UCSD-AML1 (cell line): ENCODE results near the gene FDX2.

ENCODE experiments used
- DNase-seq: peaks from one replicate; lab custom pipeline; 2025; ENCODE audit not compliant: unreplicated experiment; lab: John Stamatoyannopoulos, UW

FDX2 gene

DNA sequence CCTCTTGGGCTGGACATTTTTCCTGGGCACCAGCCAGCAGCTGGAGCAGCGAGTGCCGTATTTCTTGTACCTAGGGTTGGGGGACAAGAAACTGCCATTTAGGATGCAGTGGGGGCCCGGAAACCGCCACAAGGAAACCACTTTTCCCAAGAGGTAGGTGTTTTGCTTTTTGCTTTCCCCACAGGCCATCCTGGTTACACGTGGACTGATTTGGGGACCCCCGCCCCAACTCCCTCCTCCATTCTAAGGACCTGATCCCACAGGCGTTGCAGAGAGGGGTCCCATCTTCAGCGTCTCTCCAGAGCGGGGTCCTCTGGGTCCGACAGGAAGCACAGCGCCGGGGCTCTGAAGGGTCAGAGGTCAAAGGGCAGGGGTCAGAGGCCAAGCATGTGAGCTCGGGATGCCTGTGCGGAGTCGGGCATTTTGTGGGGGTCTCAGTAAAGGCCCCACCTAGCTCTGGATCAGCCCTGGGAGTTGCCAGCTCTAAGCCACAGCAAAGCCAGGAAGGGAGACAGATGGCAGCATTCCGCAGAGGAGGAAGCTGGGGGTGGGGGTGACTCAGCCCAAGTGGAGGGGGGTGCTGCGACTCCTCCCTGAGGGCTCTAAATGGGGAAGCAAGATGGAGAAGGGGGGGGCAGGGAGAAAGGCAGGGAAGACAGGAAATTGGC, 10.5 kb downstream of the FDX2 start:
- DNase-seq: peak; percentile 75

GRCh38 chr19:10299545-10300458, 16.0 kb downstream of the FDX2 start:
- peak; percentile 78 for DNase-seq

GRCh38 chr19:10295847-10296591, 19.8 kb downstream of the FDX2 start:
- DNase-seq: no peak

GRCh38 chr19:10295305-10295846, 20.4 kb downstream of the FDX2 start:
- DNase-seq: no peak

- DNase-seq: no peak
These were observed 21.5 kb downstream of the FDX2 start for GRCh38 chr19:10294368-10294697.

- DNase-seq: no peak
These were observed 22.0 kb downstream of the FDX2 start for GRCh38 chr19:10293637-10294367.

- DNase-seq: no peak
These were observed 22.8 kb downstream of the FDX2 start for GRCh38 chr19:10292789-10293636.

- DNase-seq: no peak
These were observed 23.5 kb downstream of the FDX2 start for GRCh38 chr19:10292206-10292788.

DNA sequence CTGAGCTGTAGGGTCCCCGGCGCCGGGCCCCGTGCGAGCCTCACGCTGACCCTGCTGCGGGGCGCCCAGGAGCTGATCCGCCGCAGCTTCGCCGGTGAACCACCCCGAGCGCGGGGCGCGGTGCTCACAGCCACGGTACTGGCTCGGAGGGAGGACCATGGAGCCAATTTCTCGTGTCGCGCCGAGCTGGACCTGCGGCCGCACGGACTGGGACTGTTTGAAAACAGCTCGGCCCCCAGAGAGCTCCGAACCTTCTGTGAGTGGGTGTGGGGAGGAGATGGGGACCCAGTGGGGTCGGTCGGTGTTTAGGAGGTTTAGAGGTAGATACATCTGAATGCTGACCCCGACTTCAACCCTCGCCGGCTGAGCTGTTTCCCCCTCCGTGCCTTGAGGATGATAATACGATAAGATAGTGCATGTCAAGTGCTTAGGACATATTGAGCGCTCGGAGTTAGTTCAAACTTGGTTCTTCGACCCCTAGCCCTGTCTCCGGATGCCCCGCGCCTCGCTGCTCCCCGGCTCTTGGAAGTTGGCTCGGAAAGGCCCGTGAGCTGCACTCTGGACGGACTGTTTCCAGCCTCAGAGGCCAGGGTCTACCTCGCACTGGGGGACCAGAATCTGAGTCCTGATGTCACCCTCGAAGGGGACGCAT, 24.1 kb downstream of the FDX2 start:
- no peak for DNase-seq

DNA sequence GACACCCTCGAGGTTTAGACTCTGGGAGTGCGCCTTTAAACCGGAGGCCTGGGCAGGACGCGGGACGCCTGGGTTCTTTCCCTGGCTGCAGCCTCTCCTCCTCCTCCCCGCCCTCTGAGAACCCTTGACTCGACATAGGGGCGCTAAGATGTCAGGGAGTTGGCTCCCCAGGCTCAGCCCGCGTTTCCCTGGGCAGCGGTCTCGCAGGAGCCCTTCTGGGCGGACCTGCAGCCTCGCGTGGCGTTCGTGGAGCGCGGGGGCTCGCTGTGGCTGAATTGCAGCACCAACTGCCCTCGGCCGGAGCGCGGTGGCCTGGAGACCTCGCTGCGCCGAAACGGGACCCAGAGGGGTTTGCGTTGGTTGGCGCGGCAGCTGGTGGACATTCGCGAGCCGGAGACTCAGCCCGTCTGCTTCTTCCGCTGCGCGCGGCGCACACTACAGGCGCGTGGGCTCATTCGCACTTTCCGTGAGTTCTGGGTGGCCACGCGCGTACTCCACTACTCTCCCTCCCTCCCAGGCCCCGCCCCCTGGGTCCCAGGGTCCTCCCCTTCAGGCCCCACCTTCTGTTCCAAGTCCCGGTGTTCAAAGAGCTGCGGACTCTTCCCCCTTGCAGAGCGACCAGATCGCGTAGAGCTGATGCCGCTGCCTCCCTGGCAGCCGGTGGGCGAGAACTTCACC, 24.8 kb downstream of the FDX2 start:
- DNase-seq: peak; percentile 80

- peak; percentile 52 for DNase-seq
These were observed 25.4 kb downstream of the FDX2 start for GRCh38 chr19:10290357-10290875.

- DNase-seq: no peak
These were observed 25.9 kb downstream of the FDX2 start, which contains the start of gene ICAM5 for GRCh38 chr19:10289836-10290356. Gene ICAM5 (plus strand): TSS chr19:10289952. CDS start chr19:10290044, 92 bp downstream.

DNA sequence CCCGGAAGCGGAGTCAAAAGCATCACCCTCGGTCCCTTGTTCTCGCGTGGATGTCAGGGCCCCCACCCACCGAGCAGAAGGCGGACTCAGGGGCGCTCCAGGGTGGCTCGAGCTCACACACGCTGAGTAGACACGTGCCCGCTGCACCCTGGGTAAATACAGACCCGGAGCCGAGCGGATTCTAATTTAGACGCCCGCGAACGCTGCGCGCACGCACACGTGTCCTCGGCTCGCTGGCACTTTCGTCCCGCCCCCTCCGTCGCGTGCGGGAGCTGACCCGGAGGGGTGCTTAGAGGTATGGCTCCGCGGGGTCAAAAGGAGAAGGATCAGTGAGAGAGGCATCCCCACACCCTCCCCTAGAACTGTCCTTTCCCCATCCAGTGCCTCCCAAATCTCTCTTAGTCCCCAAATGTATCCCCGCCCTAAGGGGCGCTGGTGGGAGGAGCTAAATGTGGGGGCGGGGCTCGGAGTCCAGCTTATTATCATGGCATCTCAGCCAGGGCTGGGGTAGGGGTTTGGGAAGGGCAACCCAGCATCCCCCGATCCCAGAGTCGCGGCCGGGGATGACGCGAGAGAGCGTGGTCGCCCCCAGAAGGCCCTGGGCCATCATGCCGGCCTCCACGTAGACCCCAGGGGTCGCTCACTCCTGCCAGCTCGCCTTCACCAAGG, 26.5 kb downstream of the FDX2 start:
- peak; percentile 88 for DNase-seq

DNA sequence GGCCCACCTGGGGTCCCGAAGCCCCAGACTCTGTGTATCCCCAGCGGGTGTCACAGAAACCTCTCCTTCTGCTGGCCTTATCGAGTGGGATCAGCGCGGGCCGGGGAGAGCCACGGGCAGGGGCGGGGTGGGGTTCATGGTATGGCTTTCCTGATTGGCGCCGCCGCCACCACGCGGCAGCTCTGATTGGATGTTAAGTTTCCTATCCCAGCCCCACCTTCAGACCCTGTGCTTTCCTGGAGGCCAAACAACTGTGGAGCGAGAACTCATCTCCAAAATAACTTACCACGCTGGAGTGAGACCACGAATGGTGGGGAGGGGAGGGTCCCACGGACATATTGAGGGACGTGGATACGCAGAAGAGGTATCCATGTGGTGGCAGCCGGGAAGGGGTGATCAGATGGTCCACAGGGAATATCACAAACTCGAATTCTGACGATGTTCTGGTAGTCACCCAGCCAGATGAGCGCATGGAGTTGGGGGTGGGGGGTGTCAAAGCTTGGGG, 27.1 kb downstream of the FDX2 start:
- DNase-seq: peak; percentile 83

GRCh38 chr19:10286803-10287737, 28.7 kb downstream of the FDX2 start, which contains the start of gene ICAM4:
Gene ICAM4 (plus strand): TSS chr19:10286955. CDS start chr19:10287013, 58 bp downstream.
- peak; percentile 77 for DNase-seq

- no peak for DNase-seq
These were observed 30.4 kb downstream of the FDX2 start for GRCh38 chr19:10285393-10285792.
